Measurements from ENCODE around the gene C2CD5. TPM values are rescaled to one million over a fixed set of nuclear protein-coding genes. Genes with fewer than 3 reads are reported as not detected.
A peak's percentile ranks its signal among the peaks of the same experiment; 100 is the strongest.

C2CD5 gene, protein sequence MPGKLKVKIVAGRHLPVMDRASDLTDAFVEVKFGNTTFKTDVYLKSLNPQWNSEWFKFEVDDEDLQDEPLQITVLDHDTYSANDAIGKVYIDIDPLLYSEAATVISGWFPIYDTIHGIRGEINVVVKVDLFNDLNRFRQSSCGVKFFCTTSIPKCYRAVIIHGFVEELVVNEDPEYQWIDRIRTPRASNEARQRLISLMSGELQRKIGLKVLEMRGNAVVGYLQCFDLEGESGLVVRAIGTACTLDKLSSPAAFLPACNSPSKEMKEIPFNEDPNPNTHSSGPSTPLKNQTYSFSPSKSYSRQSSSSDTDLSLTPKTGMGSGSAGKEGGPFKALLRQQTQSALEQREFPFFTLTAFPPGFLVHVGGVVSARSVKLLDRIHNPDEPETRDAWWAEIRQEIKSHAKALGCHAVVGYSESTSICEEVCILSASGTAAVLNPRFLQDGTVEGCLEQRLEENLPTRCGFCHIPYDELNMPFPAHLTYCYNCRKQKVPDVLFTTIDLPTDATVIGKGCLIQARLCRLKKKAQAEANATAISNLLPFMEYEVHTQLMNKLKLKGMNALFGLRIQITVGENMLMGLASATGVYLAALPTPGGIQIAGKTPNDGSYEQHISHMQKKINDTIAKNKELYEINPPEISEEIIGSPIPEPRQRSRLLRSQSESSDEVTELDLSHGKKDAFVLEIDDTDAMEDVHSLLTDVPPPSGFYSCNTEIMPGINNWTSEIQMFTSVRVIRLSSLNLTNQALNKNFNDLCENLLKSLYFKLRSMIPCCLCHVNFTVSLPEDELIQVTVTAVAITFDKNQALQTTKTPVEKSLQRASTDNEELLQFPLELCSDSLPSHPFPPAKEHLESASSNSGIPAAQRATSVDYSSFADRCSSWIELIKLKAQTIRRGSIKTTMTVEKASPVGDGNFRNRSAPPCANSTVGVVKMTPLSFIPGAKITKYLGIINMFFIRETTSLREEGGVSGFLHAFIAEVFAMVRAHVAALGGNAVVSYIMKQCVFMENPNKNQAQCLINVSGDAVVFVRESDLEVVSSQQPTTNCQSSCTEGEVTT
- total RNA-seq (10 to 100 TPM; 23.5 to 38.9 (median 29.1) TPM), polyA plus RNA-seq (10 to 100 TPM; 13.8 to 28.2 (median 18.3) TPM)
- long read RNA-seq, donor 1, result 0 reads
- long read RNA-seq, donor 2, result 0 reads
- long read RNA-seq, donor 3, partial matches to known transcripts, result 9 of 9 reads
- long read RNA-seq, donor 3, other reads (novel, unspliced or antisense), result 0 of 9 reads
- long read RNA-seq, donor 4, full-length matches to known transcripts, result 1 of 4 reads
- long read RNA-seq, donor 4, partial matches to known transcripts, result 3 of 4 reads
- long read RNA-seq, donor 4, other reads (novel, unspliced or antisense), result 0 of 4 reads
- long read RNA-seq, donor 5, full-length matches to known transcripts, result 16 of 25 reads
- long read RNA-seq, donor 5, partial matches to known transcripts, result 2 of 25 reads
- long read RNA-seq, donor 5, other reads (novel, unspliced or antisense), result 7 of 25 reads
- long read RNA-seq, donor 6, full-length matches to known transcripts, result 2 of 10 reads
- long read RNA-seq, donor 6, partial matches to known transcripts, result 3 of 10 reads
- long read RNA-seq, donor 6, other reads (novel, unspliced or antisense), result 5 of 10 reads
- long read RNA-seq, donor 7, full-length matches to known transcripts, result 2 of 2 reads
- long read RNA-seq, donor 7, partial matches to known transcripts, result 0 of 2 reads
- long read RNA-seq, donor 7, other reads (novel, unspliced or antisense), result 0 of 2 reads
- long read RNA-seq, donor 8, partial matches to known transcripts, result 0 of 1 reads
- long read RNA-seq, donor 8, other reads (novel, unspliced or antisense), result 0 of 1 reads
- long read RNA-seq, donor 9, result 0 reads
- long read RNA-seq, donor 10, result 0 reads

DNA sequence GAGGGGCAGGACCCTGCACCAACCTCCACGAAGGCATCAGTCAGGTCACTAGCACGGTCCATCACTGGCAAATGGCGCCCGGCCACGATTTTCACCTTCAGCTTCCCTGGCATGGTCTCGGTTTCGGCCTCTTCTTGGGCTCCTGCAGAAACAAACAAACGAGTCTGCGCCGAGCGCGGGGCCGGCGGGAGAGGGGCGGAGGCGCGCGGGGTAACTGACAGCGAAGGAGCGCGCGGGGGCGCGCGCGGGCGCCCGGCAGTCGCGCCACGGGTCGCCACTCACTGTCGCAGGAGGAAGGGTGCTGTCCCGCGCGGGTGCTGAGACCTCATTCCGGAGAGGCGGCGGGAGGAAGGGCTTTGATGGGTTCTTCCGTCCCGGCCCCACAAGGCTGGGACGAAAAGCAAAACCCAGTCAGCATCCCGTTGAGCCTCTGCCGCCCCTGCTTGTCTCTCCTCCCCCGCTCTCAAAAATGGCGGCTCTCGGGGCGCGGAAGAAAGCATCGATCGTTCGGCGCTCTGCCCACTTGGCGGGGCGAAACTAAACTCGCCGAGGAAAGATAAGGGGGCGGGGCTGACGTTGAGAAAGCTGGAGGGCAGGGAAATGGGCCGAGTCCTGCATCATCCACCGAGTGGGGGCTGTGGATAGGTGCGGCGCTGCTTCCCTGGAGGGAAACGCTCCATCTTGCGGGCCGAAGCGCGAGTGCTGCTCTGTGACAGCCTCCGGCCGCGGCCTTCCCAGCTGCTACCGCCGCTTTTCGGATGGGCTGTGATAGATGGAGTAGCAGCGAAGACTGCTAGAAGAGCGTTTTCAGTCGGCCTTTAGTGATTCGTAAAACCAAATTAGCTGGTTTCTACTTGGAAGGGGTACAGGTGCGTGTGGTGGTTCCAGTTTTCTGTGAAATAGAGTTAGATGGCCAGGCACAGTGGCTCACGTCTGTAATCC lies at the start of gene C2CD5:
Gene C2CD5, minus strand, starts transcription at position 505 of the 942 bp plus-strand sequence. Its CDS starts 392 bp downstream, at position 113.
- Histone ChIP-seq H3K36me3 (replicated peaks in 1 of 2) (no peaks in the 10 kb centered on the region), H3K4me1 (replicated peaks in 1 of 2) (peaks cover 4 to 28% of the 10 kb centered on the region in 2 donors), H3K4me3 (peak within 1 kb of the TSS; percentile 31 to 86 (median 78)), H3K27me3 (no peaks in the 10 kb centered on the region), H3K9me3 (replicated peaks in 1 of 3) (no peaks in the 10 kb centered on the region), H3K27ac (peak within 1 kb of the TSS; percentile 79 to 97 (median 91))
- peak; percentile 85 to 87 for TF ChIP-seq POLR2A (IDR thresholded peaks at IDR 0.05)
- TF ChIP-seq, protein P1, sequence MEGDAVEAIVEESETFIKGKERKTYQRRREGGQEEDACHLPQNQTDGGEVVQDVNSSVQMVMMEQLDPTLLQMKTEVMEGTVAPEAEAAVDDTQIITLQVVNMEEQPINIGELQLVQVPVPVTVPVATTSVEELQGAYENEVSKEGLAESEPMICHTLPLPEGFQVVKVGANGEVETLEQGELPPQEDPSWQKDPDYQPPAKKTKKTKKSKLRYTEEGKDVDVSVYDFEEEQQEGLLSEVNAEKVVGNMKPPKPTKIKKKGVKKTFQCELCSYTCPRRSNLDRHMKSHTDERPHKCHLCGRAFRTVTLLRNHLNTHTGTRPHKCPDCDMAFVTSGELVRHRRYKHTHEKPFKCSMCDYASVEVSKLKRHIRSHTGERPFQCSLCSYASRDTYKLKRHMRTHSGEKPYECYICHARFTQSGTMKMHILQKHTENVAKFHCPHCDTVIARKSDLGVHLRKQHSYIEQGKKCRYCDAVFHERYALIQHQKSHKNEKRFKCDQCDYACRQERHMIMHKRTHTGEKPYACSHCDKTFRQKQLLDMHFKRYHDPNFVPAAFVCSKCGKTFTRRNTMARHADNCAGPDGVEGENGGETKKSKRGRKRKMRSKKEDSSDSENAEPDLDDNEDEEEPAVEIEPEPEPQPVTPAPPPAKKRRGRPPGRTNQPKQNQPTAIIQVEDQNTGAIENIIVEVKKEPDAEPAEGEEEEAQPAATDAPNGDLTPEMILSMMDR (IDR thresholded peaks at IDR 0.05), result peak in 3 of 6 experiments; percentile 25 to 52 (median 36)
- WGBS, 4 donors, result 1% methylated on average over 21 to 80 of the region's 80 CpGs
- intact Hi-C loops (cut with DNase I), result loop anchor here (5.0 kb wide), 2 partner anchors 78 to 83 kb away; partner anchors contain the start of gene ETNK1 (in 1 of the 2)
- DNase-seq, result peak; percentile 95 to 99 (median 98)

DNA sequence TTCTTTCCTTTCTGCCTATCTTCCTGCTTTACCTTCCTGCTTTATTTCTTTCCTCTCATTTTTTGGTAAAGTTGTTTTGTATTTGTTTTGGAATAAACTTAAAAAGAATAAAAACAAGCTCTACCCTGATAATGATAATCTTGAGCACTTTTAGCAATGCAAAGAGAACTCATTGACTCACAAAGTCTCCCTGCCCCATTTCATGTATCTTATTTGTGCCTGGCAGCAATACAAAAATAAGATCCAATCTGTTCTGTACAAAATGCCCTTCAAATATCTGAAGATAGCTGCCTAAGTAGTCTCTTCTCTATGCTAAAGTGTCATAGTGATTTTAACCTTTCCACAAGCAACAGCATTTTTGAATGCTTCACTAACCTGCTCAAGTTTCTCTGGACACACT lies 49.5 kb upstream of the C2CD5 start:
- intact Hi-C loops (cut with DNase I), result no loop called here
- no peaks in the 10 kb centered on the region for H3K9me3 ChIP-seq (replicated peaks in 1 of 3)
- no peak overlapping the region for H3K27ac ChIP-seq
- no peaks in the 10 kb centered on the region for H3K36me3 ChIP-seq (replicated peaks in 1 of 2)
- H3K4me1 ChIP-seq (replicated peaks in 1 of 2), result no peaks in the 10 kb centered on the region
- TF ChIP-seq, protein P1 (IDR thresholded peaks at IDR 0.05), result no peak
- no peak for TF ChIP-seq POLR2A (IDR thresholded peaks at IDR 0.05)
- no peak for DNase-seq
- no peak overlapping the region for H3K4me3 ChIP-seq
- no peaks in the 10 kb centered on the region for H3K27me3 ChIP-seq

DNA sequence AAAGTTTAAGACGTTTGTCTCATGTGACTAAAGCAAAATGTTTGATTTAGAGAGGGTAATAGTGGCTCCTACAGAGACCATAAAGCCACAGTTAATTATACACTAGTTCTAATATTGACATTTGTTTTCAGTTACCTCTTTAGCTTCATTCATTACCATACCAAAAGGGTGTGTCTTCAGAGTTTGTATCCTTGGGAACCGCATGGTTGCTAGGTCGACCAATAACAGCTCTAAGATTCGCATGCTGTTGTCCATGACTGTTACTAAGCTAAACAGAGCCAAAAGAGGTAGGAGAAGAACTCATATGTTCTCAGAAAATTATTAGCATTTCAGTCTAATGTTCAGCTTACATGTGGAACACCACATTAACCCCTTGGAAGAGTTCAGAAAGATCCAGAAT lies 44.5 kb upstream of the C2CD5 start:
- TF ChIP-seq POLR2A (IDR thresholded peaks at IDR 0.05), result no peak
- TF ChIP-seq, protein P1 (IDR thresholded peaks at IDR 0.05), result no peak
- no peaks in the 10 kb centered on the region for H3K27me3 ChIP-seq
- WGBS, 4 donors, result 67 to 73% (median 70%) methylated on average over 4 of the region's 4 CpGs
- intact Hi-C loops (cut with DNase I), result no loop called here
- H3K9me3 ChIP-seq (replicated peaks in 1 of 3), result no peaks in the 10 kb centered on the region
- no peaks in the 10 kb centered on the region for H3K36me3 ChIP-seq (replicated peaks in 1 of 2)
- H3K4me1 ChIP-seq (replicated peaks in 1 of 2), result no peaks in the 10 kb centered on the region
- DNase-seq, result no peak
- no peak overlapping the region for H3K4me3 ChIP-seq
- no peak overlapping the region for H3K27ac ChIP-seq
